GM21447 (cell line): ENCODE data around the gene C7orf25.

Source experiments
- ATAC-seq: cut with Tn5 transposase; IDR thresholded peaks from one replicate; pipeline ENCODE4 v1.9.1; 2021; ENCODE audit not compliant: unreplicated experiment

The C7orf25 gene

DNA sequence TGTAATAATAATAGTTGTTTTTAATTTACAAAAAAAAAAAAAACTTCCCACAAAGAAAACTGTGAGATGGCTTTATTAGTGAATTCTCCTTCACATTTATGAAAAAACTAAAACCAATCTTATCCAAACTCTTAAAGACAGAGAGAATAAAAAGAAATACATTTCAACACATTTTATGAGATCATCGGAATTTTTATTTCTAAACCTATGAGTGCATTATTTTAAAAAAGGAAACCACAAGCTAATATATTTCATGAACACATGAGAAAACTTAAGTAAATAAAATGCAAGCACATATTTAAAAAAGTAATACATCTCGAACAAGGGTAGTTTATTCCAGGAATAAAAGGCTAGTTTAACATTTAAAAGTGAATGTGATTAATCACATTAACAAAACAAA lies 31.5 kb downstream of the C7orf25 start:
- no peak for ATAC-seq

DNA sequence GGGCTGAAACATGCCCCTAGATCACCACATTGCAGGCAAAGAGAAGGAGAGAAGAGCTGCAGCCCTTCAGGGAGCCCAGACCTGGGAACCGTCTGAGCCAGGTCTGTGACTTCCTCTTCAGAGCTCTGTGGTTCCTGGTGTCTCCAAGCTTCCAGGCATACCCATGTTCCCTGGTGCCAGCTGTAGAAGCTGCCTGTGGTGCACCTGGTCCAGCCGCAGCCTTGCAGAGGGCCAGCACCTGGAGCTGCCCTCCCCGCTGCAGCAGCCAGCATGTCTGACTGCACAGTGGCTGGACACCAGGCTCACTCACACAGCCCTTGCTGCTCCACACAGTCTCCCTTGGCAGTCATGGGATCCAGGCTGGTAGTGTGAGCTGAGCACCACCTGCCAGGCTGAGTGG lies 33.6 kb downstream of the C7orf25 start:
- no peak for ATAC-seq

DNA sequence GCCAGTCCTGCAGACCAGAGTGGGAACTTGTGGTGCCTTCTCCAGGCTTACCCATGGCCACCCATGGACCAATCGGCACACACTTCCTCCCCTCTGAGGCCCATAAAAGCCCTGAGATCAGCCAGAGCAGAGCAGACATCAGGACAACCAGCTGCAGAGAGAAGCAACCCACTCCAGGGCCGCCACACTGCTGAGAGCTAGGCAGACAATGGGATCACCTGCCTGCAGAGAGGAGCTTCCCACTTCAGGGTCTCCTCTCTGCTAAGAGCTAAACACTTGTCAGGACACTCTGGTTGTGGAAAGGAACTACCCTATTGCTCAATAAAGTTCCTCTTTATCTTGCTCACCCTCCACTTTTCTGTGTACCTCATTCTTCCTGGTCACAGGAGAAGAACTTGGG lies 34.0 kb downstream of the C7orf25 start:
- ATAC-seq = no peak

DNA sequence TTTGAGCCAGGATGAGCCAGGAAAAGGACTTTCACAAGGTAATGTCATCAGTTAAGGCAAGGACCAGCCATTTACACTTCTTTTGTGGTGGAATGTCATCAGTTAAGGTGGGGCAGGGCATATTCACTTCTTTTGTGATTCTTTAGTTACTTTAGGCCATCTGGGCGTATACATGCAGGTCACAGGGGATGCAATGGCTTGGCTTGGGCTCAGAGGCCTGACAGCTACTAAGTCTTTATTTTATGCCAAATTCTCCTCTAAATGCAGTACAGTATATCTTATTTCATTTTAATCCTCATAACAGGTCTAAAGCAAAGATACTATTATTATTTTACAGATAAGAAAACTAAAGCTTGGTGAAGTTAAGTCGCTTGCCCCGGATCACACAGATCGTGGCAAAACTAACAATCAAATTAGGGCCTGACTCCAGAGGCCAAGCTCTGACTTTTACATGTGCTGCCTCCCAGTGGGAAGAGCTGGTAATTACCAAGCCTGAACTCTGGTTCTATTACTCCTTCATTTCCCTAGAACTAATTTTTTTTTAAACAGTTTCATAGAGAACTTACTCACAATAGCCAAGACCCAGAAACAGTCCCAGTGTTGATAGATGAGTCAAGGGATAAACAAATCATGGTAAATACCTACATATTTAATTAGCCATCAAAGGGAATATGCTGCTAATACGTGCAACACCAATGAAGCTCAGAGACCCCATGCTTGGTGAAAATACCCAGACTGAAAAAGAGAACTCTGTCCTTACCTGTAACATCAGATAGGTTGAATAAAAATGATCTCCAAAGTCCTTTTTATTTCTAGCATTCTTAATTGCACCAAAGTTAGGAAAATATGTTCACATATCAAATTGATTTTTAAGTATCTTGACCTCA lies 35.4 kb downstream of the C7orf25 start:
- peak; percentile 76 for ATAC-seq

DNA sequence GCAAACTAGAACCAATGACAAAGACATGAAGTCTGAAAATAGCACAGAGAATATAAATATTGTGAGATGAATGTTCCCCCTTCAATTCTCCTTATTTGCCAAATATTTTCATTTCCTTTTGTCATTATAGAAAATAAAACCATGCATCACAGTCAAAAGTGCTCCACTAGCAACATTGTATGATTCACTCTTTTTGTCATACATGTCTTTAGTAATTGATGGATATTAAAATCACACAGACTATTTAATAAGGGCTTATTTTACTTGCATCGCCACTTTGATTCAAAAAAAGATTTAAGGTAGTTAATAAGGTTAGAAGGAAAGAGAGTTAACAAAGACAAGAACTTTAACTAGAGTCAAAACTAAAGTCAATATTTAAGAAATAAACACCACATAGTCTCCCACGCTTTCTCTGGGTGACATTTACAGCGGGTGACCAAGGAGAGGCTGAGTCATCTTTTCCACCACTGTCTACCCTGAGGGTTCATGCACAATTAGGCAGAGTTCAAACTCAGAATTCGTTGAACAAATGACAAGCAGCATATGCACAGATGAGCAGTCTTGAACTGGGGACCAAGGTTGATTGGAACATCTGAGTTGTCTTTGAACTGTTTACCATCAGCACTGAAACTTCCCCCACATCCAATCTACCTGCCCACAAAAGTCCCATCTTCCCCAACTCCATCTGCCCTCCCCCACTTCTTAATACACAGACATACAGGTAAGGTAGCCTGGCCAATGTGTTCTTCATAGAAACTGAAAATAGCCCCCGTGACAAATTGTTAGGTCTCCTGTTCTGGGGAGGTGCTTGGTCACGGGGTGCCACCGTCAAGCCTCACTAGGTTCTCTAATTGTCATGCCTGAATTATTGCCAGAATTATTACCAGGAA lies 42.5 kb downstream of the C7orf25 start:
- ATAC-seq = peak; percentile 96

DNA sequence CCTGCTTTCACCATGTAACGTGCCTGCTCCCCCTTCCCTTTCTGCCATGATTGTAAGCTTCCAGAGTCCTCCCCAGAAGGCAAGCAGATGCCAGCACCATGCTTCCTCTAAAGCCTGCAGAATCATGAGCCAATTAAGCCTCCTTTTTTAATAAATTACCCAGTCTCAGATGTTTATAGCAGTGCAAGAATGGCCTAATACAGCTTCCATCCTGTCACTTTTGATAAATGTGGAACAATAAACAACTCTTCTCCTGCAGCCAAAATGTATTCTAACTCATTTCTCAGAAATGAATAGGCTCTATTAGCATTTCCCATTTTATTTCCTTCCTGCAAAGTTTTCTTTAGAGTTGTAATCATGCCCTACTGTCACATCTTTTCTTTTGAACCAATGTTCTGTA lies 43.4 kb downstream of the C7orf25 start:
- ATAC-seq = no peak
